H9 (cell line): ENCODE results near the gene NPHS1. TPM values are rescaled to one million over a fixed set of nuclear protein-coding genes. Genes with fewer than 3 reads are reported as not detected.

Experiments
- DNase-seq: peaks from one replicate; pipeline ENCODE4 v3.0.0-alpha.2; 2017
- H2AFZ ChIP-seq: one replicate; pipeline ENCODE4 v1.6.1; 2013; ENCODE audit warnings: mild to moderate bottlenecking, low read length, control low read depth, moderate library complexity
- H2AK5ac ChIP-seq: 2 replicates; pipeline ENCODE4 v1.6.1; 2013; ENCODE audit warnings: low read length, control low read depth, mixed read lengths; ENCODE audit not compliant: insufficient read length
- H2BK120ac ChIP-seq: one replicate; pipeline ENCODE4 v1.6.1; 2013; ENCODE audit warnings: low read depth, mild to moderate bottlenecking, low read length, control low read depth, inconsistent platforms; ENCODE audit not compliant: poor library complexity, severe bottlenecking
- H2BK12ac ChIP-seq: 2 replicates; pipeline ENCODE4 v1.6.1; 2013; ENCODE audit warnings: low read length, control low read depth, mixed read lengths, low read depth; ENCODE audit not compliant: insufficient read length
- H2BK15ac ChIP-seq: 2 replicates; pipeline ENCODE4 v1.6.1; 2013; ENCODE audit warnings: low read depth, low read length, control low read depth
- H2BK20ac ChIP-seq: one replicate; pipeline ENCODE4 v1.6.1; 2013; ENCODE audit warnings: low read depth, mild to moderate bottlenecking, low read length, control low read depth, inconsistent platforms; ENCODE audit not compliant: poor library complexity, severe bottlenecking
- H2BK5ac ChIP-seq: 2 replicates; pipeline ENCODE4 v1.6.1; 2013; ENCODE audit warnings: low read length, control low read depth, mixed read lengths; ENCODE audit not compliant: insufficient read length
- H3K14ac ChIP-seq: 2 replicates; pipeline ENCODE4 v1.6.1; 2013; ENCODE audit warnings: low read length, control low read depth; ENCODE audit not compliant: insufficient read depth
- H3K18ac ChIP-seq: 2 replicates; pipeline ENCODE4 v1.6.1; 2013; ENCODE audit warnings: low read depth, mild to moderate bottlenecking, mixed read lengths, low read length, control low read depth; ENCODE audit not compliant: insufficient read length
- H3K23ac ChIP-seq: 2 replicates; pipeline ENCODE4 v1.6.1; 2013; ENCODE audit warnings: low read length, control low read depth, mixed read lengths, low read depth; ENCODE audit not compliant: insufficient read length
- H3K23me2 ChIP-seq: 2 replicates; pipeline ENCODE4 v1.6.1; 2013; ENCODE audit warnings: low read depth, mild to moderate bottlenecking, mixed read lengths, low read length, control low read depth; ENCODE audit not compliant: insufficient read length, poor library complexity, severe bottlenecking
- H3K27ac ChIP-seq: 2 replicates; pipeline ENCODE4 v1.5.1; 2013; ENCODE audit warnings: low read length, control low read depth, mixed read lengths, low read depth; ENCODE audit not compliant: insufficient read length
- H3K27me3 ChIP-seq: 2 replicates; pipeline ENCODE4 v1.6.1; 2013; ENCODE audit warnings: low read length, control low read depth, inconsistent platforms; ENCODE audit not compliant: insufficient read depth
- H3K4ac ChIP-seq: 2 replicates; pipeline ENCODE4 v1.6.1; 2013; ENCODE audit warnings: low read depth, mild to moderate bottlenecking, control low read depth, inconsistent platforms, low read length, moderate library complexity
- H3K4me1 ChIP-seq: 2 replicates; pipeline ENCODE4 v1.6.1; 2013; ENCODE audit warnings: low read length, control low read depth, inconsistent platforms; ENCODE audit not compliant: insufficient read depth
- H3K4me2 ChIP-seq: 2 replicates; pipeline ENCODE4 v1.6.1; 2013; ENCODE audit warnings: low read length, control low read depth, mixed read lengths; ENCODE audit not compliant: insufficient read length, insufficient read depth
- H3K56ac ChIP-seq: 2 replicates; pipeline ENCODE4 v1.6.1; 2013; ENCODE audit warnings: low read depth, mild to moderate bottlenecking, mixed read lengths, low read length, control low read depth; ENCODE audit not compliant: insufficient read length
- H3K79me1 ChIP-seq: 2 replicates; pipeline ENCODE4 v1.6.1; 2013; ENCODE audit warnings: low read depth, mild to moderate bottlenecking, moderate library complexity, low read length, control low read depth, inconsistent platforms; ENCODE audit not compliant: insufficient read depth, poor library complexity, severe bottlenecking
- H3K79me2 ChIP-seq: 2 replicates; pipeline ENCODE4 v1.6.1; 2013; ENCODE audit warnings: low read length, control low read depth, inconsistent platforms; ENCODE audit not compliant: insufficient read depth
- H3K9ac ChIP-seq: 2 replicates; pipeline ENCODE4 v1.6.1; 2013; ENCODE audit warnings: low read length, control low read depth, mixed read lengths; ENCODE audit not compliant: insufficient read length; ENCODE audit errors: extremely low read depth
- H3K9me3 ChIP-seq: one replicate; pipeline ENCODE4 v1.6.1; 2013; ENCODE audit warnings: low read depth, low read length, inconsistent platforms; ENCODE audit not compliant: control insufficient read depth
- H3T11ph ChIP-seq: one replicate; pipeline ENCODE4 v1.6.1; 2013; ENCODE audit warnings: mild to moderate bottlenecking, low read length, control low read depth, inconsistent platforms
- H4K20me1 ChIP-seq: one replicate; pipeline ENCODE4 v1.6.1; 2013; ENCODE audit not compliant: control insufficient read depth, insufficient read length, insufficient read depth
- H4K5ac ChIP-seq: 2 replicates; pipeline ENCODE4 v1.6.1; 2013; ENCODE audit warnings: low read depth, mild to moderate bottlenecking, mixed read lengths, low read length, control low read depth; ENCODE audit not compliant: insufficient read length
- H4K8ac ChIP-seq: replicated peaks from 2 replicates; pipeline ENCODE4 v1.6.1; 2013; ENCODE audit warnings: low read length, control low read depth, mixed read lengths, low read depth; ENCODE audit not compliant: insufficient read length
- H4K91ac ChIP-seq: 2 replicates; pipeline ENCODE4 v1.6.1; 2013; ENCODE audit warnings: low read depth, mild to moderate bottlenecking, moderate library complexity, mixed read lengths, low read length, control low read depth; ENCODE audit not compliant: insufficient read length
- H3K27ac Mint-ChIP-seq, 3 experiments: 2 replicates in 2 of 3; 3 replicates in 1 of 3; pipeline ENCODE4 v1.8.0; 2020 to 2021; ENCODE audit warnings: mixed read lengths in 3 of 3, mild to moderate bottlenecking in 1 of 3, moderate library complexity in 1 of 3
- H3K27me3 Mint-ChIP-seq: 2 replicates; pipeline ENCODE4 v1.8.0; 2021; ENCODE audit warnings: low read depth, mild to moderate bottlenecking, moderate library complexity, mixed read lengths
- H3K36me3 Mint-ChIP-seq, 3 experiments: 2 replicates in 2 of 3; 3 replicates in 1 of 3; pipeline ENCODE4 v1.8.0; 2020 to 2021; ENCODE audit warnings: low read depth in 3 of 3, mixed read lengths in 3 of 3; ENCODE audit not compliant: insufficient read depth in 1 of 3
- H3K4me1 Mint-ChIP-seq, 2 experiments: 2 replicates each; pipeline ENCODE4 v1.8.0; 2020; ENCODE audit warnings: mixed read lengths in 2 of 2
- H3K4me3 Mint-ChIP-seq, 2 experiments: 2 replicates in 1 of 2; 3 replicates in 1 of 2; pipeline ENCODE4 v1.8.0; 2020 to 2021; ENCODE audit warnings: mild to moderate bottlenecking in 2 of 2, mixed read lengths in 2 of 2, moderate library complexity in 1 of 2
- H3K9me3 Mint-ChIP-seq, 2 experiments: 2 replicates in 1 of 2; 3 replicates in 1 of 2; pipeline ENCODE4 v1.8.0; 2020; ENCODE audit warnings: mild to moderate bottlenecking in 2 of 2, mixed read lengths in 2 of 2, moderate library complexity in 1 of 2
- CTCF ChIP-seq: fragments of 200-600 bp; sonication (generic); conservative IDR thresholded peaks from 3 replicates; pipeline ENCODE4 v1.8.0; 2021; ENCODE audit warnings: antibody characterized with exemption, mild to moderate bottlenecking
- WGBS: extraction: QIAGEN DNeasy Blood & Tissue Kit; methylation state at CpG from one replicate; pipeline ENCODE4 v1.1.7; 2013; ENCODE audit warnings: missing lambda C conversion rate, low lambda C conversion rate, mixed read lengths; ENCODE audit not compliant: insufficient read length; ENCODE audit errors: extremely low coverage; 5-methylcytosine and 5-hydroxymethylcytosine counted together
- total RNA-seq: library from RNA; stranded (reverse); gene quantifications from 2 replicates; pipeline ENCODE4 v1.2.1, GENCODE V29; 2021

The NPHS1 gene
- total RNA-seq, 1 experiment from 2014 or later = 0.83 TPM

GRCh38 chr19:35848486-35848885 lies 3.8 kb downstream of the NPHS1 start:
- no peaks in the 10 kb centered on the region; a peak in 1 of 7 replicates for H3K36me3 Mint-ChIP-seq
- no peak overlapping the region for H3K4me2 ChIP-seq
- no peak overlapping the region for H2AK5ac ChIP-seq
- H3K4me1 ChIP-seq = no peaks in the 10 kb centered on the region
- H4K8ac ChIP-seq = no peak overlapping the region
- no peaks in the 10 kb centered on the region for H4K20me1 ChIP-seq
- no CpG with 5 or more reads among the region's 8 CpGs for WGBS
- H3K56ac ChIP-seq = no peak overlapping the region
- peaks cover 81% of the 10 kb centered on the region for H3K27me3 Mint-ChIP-seq
- H2AFZ ChIP-seq = no peak overlapping the region
- no peak overlapping the region for H2BK12ac ChIP-seq
- no peak overlapping the region for H3K4me3 Mint-ChIP-seq
- no peak overlapping the region for H3K27ac ChIP-seq
- no peak overlapping the region for H2BK5ac ChIP-seq
- no peaks in the 10 kb centered on the region for H3K79me1 ChIP-seq
- H3K18ac ChIP-seq = no peak overlapping the region
- H3K4me1 Mint-ChIP-seq = peaks cover 25 to 40% of the 10 kb centered on the region in 2 experiments
- H3T11ph ChIP-seq = no peak overlapping the region
- no peak for TF ChIP-seq CTCF
- no peak overlapping the region for H3K9ac ChIP-seq
- H4K91ac ChIP-seq = no peak overlapping the region
- no peak overlapping the region for H2BK15ac ChIP-seq
- no peak overlapping the region for H2BK120ac ChIP-seq
- no peak overlapping the region for H2BK20ac ChIP-seq
- no peak overlapping the region for H4K5ac ChIP-seq
- peaks cover 18% of the 10 kb centered on the region; the same call in 1 of the 2 replicates for H3K27me3 ChIP-seq
- no peak for DNase-seq
- no peak overlapping the region for H3K14ac ChIP-seq
- H3K27ac Mint-ChIP-seq = no peak overlapping the region
- no peaks in the 10 kb centered on the region for H3K9me3 ChIP-seq
- peaks cover 2 to 3% of the 10 kb centered on the region in 2 experiments; a peak in 2 of 5 replicates for H3K9me3 Mint-ChIP-seq
- no peaks in the 10 kb centered on the region for H3K79me2 ChIP-seq
- no peak overlapping the region for H3K4ac ChIP-seq
- no peak overlapping the region for H3K23ac ChIP-seq
- peaks cover 18% of the 10 kb centered on the region for H3K23me2 ChIP-seq
